DMS114 treated with DMSO at 0.1 percent for 48 hours (cell line): ENCODE results near the gene ADAMTS10.
"Not testable (repeated sequence)": the region's sequence is repeated elsewhere in the genome, so short reads cannot be mapped to it uniquely, and the experiment has no call there.

Experiments used
- DNase-seq: peaks from one replicate; lab custom pipeline; 2025; ENCODE audit not compliant: unreplicated experiment; lab: John Stamatoyannopoulos, UW

The ADAMTS10 gene

DNA sequence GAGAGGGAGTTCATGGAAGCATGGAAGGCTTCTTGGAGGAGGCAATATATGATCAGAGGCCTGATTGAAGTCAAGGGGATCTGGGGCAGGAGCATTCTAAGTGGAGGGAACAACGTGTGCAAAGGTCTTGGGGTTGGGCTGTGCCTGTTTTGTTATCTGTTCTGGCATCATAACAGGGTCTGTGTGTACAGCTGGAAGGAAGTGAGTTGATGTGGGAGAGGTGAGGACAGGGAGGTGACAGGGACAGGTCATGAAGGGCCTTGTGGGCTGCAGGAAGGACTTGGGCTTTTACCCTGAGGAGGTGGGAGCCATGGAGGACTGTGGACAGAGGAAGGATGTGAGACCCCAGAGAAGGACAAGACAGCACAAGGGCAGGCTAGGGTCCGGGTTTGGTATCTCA, 18.7 kb upstream of the ADAMTS10 start:
- DNase-seq: no peak

DNA sequence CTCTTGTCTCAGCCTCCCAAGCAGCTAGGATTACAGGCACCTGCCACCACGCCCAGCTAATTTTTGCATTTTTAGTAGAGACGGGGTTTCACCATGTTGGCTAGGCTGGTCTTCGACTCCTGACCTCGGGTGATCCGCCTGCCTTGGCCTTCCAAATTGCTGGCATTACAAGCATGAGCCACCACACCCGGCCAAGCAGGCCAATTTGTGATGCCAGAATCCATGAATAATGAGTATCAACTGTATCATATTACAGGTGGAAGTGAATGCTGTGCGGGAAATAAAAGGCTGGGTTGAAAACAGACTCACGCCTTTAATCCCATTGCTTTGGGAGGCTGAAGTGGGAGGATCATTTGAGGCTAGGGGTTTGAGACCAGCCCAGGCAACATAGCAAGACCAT, 16.3 kb upstream of the ADAMTS10 start:
- DNase-seq: no peak

DNA sequence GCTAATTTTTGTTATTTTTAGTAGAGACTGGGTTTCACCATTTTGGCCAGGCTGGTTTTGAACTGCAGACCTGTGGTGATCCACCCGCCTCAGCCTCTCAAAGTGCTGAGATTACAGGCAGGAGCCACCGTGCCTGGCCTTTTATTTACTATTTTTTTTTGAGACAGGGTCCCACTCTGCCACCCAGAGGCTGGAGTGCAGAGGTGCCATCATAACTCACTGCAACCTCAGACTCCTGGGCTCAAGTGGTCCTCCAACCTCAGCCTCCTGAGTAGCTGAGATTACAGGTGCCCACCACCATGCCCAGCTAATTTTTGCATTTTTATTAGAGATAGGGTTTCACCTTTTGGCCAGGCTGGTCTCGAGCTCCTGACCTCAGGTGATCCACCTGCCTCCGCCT, 12.4 kb upstream of the ADAMTS10 start:
- not testable (repeated sequence) for DNase-seq

DNA sequence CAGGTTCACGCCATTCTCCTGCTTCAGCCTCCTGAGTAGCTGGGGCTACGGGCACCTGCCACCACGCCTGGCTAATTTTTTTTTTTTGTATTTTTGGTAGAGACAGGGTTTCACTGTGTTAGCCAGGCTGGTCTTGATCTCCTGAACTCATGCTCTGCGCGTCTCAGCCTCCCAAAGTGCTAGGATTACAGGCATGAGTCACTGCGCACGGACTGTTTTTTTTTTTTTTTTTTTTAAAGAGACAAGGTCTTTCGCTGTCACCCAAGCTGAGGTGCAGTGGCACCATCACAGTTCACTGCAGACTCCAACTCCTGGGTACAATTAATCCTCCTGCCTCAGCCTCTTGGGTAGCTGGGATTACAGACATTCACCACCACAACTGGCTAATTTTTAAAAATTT, 8.2 kb upstream of the ADAMTS10 start:
- DNase-seq: no peak

DNA sequence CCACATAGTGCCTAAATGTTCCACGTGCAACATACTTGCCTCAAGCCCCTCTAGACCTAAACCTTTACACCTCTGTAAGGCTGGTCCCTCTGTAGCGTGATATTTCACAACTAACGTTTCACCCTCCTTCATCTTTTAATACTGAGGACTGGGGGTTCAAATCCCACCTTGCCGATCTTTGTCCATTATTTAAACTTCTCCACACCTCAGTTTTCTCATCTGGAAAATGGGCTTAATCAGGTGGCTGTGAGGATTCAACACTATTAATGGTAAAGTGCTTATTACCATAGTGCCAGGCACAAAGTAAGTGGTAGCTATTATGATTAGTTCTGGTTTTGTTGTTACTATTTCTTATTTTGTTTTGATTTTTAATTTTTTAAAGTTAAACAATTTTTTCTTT, 7.5 kb upstream of the ADAMTS10 start:
- DNase-seq: no peak

DNA sequence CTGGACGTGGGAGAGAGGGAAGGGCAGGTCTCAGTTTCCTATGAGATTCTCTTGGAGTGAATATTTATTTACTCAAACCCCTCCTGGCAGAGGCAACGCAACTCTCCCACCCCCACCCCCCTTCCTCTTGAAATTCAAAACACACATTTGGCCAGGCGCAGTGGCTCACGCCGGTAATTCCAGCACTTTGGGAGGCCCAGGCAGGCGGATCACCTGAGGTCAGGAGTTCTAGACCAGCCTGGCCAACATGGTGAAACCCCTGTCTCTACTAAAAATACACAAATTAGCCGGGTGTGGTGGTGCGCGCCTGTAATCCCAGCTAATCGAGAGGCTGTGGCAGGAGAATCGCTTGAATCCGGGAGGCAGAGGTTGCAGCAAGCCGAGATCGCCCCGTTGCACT, 6.8 kb upstream of the ADAMTS10 start:
- DNase-seq: not testable (repeated sequence)

DNA sequence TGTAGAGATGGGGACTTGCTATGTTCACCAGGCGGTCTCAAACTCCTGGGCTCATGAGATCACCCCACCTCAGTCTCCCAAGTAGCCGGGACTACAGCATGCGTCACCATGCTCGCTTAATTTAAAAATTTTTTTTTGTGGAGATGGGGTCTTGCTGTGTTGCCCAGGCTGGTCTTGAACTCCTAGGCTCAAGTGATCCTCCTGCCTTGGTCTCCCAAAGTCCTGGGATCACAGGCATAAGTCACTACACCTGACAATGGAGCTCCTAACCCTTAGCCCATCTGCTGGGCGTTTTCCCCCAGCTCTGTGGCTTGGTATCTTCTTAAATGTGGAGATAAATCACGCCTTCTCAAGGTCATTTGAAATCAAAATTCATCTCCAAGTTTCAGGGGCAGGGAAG, 6.3 kb upstream of the ADAMTS10 start:
- DNase-seq: no peak

DNA sequence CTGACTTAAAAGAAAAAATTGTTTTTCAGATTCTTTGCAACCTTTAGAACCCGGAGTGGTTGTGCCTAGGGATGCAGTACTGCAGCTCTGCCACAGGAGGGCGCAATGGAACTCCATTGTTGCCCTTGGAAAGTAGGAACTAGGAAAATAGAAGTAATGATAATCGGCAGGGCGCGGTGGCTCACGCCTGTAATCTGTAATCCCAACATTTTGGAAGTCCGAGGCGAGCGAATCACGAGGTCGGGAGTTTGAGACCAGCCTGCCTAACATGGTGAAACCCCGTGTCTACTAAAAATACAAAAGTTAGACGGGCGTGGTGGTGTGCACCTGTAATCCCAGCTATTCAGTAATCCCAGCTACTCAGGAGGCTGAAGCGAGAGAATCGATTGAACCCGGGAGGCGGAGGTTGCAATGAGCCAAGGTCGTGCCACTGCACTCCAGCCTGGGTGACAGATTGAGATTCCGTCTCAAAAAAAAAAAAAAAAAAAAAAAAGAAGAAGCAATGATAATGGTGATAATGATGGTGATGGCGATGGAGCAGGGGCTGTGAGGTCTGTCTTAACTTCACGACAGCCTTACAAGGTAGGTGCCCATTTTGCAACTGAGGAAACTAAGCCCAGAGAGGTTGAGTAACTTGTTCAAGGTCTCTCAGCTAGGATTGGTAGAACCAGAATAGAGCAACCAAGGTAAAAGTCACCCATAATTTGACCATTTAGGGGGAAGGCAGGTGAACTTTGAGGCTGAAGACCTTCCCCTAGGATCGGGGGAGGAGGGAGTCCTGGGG, 5.5 kb upstream of the ADAMTS10 start:
- peak; percentile 22 for DNase-seq

DNA sequence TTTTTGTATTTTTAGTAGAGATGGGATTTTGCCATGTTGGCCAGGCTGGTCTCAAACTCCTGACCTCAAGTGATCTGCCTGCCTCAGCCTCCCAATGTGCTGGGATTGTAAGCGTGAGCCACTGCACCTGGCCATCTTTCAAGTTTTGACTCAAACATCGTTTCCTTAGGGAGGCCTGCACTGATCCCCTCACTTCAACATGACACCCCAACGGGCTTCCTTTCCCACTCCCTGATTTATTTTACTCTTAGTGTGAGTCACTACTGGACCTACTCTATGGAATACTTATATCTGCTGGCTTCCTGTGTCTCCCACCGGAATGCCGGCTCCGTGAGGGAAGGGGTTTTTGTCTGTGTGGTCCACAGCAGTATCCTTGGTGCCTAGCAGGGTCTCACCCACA, 4.5 kb upstream of the ADAMTS10 start:
- no peak for DNase-seq

DNA sequence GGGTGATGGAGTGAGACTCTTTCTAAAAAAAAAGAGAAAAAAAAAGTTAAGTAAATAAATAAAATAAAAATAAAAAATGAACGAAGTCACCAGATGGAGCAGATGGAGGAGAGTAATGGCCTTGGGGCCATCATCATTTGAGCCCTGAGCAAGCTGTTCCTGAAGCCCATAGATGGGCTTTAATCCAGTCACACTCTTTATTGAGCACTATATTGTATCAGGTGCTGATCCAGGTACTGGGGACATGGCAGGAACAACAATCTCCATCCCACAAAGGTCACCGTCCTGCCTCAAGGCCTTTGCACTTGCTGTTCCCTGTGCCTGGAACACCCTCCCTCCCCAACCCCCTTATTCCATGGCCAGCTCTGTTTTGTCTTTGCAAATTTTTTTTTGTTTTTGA, 3.9 kb upstream of the ADAMTS10 start:
- DNase-seq: no peak

DNA sequence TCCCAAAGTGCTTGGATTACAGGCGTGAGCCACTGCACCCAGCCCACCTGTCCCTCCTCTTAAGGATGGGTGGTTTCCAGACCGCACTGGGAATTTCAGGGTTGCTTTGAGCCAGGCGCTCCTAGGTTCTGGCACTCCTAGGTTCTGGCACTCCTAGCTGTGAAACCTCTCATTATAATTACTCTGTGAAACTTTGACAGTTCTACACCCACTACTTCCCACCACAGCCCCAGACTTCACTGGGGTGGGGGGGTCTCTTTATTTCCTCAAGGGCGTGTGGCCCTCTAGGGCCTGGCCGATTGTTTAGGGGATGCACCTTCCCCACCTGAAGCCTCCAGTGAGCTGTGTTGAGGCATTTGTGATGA, 2.3 kb upstream of the ADAMTS10 start:
- DNase-seq: no peak

DNA sequence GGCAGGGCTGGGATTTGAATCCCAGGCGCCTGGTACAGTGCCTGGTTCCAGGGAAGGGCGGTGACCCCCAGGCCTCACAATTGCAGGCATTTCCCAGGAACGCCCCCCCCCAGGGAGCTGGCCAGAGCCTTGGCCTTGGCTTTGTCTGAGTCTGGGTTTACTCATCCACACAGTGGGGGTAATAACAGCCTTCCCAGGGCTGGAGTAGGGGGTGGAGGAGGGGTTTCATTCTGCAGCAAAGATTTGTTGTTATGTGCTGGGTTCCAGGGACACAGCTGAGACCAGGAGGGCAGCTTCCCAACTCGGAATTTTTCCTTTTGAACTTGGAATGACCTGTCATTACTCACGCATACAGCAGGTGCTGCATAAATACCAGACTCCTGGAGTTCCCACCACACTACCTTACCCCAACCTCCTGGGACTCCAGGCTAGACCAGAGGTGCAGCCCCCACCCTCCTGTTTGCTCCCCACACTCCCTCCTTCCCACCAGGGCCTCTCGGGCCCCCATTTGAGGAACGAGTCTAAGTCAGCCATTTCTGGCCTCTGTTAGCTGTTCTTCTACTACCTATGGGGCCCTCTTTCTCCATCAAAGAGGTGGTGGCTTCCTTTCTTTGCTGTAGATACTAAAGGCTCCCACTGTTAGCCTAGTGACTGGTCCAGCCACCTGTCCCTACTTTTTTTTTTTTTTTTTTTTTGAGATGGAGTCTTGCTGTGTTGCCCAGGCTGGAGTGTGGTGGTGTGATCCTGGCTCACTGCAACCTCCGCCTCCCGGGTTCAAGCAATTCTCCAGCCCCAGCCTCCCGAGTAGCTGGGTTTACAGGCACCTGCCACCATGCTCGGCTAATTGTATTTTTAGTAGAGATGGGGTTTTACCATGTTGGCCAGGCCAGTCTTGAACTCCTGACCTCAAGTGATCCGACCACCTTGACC, 1.6 kb upstream of the ADAMTS10 start:
- no peak for DNase-seq

DNA sequence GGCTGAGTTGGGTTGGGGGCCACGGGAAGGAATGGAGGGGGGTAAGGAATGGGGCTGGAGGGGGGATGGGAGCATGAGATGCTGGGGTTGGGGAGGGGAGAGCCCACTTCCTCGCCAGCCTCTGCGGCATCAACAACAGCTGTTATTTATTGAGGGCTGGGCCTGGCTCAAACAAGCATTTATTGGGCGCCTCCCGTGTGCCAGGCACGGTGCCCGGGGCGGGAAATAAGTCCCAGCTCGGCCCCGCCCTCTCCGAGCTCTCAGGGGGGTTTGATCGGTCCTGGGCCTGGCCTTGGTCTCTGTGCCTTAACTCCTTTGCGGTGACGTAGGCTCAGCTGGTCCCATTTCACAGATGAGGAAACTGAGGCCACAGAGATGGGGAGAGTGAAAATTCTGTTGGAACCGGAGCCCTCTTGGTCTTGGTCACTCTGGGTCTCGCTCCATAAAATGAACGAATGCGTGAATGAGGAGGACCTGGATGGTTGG, 919 bp upstream of the ADAMTS10 start:
- DNase-seq: no peak

DNA sequence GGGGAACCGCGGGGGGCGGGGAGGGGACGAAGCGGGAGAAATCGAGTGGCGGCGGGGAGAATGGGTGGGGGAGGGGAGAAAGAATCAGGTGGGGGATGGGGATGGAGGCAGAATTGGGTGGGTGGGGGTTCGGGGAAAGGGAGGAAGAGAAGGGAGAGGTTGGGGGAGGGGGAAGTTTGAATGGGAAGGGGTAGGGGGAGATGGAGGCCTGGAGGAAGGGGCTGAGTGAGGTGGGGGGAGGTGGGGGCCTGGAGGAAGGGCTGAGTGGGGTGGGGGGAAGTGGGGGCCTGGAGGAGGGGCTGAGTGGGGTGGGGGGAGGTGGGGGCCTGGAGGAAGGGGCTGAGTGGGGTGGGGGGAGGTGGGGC, 403 bp upstream of the ADAMTS10 start:
- no peak for DNase-seq

DNA sequence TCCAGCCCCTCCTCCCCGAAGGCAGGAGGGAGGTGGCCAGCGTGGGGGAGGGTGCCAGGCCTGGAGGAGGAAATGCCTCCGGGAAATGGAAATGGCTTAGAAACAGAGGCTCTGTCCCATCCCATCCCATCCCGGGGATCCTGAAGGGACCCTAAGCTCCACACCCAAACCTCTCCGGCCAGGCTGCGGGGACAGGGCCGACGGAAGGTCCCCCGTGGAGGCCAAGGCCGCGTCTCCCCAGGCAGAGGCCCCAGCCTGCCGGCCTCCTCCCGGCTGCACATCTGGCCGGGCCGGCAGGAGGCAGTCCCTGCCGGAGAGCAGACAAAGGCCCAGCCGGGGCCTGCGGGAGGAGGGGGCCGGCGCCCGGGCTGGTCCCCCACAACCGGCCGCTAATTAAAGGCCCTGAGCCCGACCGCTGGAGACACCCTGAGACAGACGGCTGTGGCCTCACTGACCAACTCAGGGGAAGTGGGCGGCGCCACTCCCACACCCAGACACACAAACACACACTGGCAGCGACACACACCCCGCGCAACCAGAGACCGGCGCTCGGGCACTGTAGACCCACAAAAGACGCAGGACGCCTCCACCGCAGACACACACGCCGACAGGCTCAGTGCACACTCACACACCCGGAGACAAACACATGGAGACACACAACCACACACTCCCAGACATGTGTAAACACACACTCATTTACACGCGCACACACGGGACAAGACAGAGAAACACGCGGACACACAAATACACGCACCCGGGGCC, 1.1 kb downstream of the ADAMTS10 start:
- DNase-seq: no peak

DNA sequence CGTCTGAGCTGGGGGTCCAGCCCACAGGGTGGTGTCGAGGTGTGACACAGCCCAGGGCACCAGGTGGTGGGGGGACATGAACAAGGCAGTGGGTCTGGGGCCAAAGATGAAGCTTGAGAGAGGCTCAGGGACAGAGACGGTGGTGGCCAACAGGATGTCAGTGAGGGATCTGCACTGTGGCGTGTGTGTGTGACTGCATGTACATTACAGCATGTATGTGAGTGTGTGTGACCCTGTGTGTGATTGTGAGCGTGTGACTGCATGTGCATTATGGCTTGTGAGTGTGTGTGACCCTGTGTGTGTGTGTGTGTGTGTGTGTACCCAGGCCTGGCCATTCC, 1.6 kb downstream of the ADAMTS10 start:
- no peak for DNase-seq

DNA sequence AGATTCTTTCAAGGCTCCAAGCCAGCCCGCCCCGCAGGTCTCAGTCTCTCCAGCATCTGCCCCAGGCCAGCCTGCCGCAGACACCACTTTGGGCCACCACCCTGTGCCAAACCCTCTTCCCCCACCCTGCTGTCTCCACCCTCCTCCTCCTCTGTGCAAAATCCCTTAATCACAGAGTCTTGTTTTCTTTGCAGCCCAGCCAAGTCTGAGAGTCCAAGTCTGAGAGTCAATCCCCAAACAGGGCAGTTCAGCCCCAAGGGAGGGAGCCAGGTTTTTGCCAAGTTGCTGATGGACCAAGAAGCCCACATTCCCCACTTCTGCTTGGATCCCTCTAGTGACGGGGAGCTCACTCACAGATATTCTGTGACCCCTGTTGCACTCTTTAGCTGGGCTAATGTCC, 3.1 kb downstream of the ADAMTS10 start:
- no peak for DNase-seq

DNA sequence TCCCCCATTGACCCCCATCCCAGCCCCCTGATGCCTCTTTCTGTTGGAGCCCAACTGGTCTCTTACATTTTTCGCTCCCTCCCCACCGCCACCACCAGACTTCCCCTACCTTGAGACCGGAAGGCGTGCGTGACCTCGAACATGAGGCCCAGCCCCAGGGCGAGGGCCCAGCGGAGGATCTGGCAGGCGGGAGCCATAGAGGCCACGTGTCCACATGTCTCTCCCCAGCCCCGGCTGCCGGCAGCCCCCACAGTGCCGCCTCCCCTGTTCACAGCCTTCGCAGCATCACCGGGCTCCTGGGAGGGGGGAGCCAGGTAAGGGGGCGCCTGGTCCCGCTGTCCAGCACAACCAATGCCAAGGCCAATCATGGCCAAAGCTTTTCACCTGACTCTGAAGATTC, 5.0 kb downstream of the ADAMTS10 start:
- DNase-seq: no peak

DNA sequence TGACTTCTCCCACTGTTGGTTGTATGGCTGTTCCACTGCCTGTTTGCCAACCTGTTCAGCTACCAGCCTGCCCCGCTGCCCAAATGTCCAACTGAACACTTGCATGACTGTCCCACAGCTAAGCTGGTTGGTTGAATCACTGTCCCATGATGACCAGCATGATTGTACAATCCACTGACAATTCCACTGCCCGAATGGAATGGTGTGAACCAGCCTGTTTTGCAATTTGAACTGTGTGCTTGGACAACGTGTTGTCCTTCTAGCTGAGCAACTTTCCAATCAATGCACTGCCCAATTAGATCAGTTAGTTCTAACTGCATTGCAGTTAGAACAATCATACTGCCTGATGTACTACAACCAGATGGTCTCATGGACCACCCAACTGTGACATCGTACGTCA, 8.7 kb downstream of the ADAMTS10 start:
- no peak for DNase-seq

DNA sequence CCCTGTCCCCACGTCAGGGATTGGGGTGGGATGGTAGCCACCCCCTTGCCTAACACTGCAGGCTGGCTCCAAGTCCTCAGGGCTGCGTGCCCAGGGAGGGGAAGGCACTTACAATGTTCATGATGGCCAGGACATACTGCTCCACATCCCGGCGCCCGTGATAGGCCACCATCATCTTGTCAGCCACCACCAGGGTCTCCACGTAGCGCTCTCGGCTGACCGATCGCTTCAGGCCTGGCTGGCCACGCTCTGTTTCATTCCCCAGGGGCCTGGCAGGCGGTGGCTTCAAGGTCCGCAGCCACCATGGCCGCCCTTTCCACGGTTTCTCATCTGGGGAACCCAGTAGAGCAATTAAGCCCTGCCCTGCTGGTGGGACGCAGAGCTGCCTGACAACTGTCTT, 9.7 kb downstream of the ADAMTS10 start:
- DNase-seq: no peak

DNA sequence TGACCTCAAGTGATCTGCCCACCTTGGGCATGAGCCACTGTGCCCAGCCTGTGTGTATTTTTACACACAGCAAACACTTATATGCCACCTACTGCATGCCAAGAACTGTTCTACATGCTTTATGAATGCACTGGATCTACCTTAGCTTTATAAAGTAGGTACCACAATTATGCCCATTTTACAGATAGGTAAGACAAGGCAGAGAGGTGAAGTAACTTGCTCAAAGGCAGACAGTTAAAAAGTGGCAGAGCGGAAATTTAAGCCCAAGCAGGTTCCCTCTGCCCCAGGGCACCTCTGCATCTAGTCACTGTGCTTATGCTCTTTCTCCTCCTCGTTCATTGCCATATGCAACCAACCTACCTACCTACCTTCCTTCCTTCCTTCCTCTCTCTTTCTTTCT, 10.5 kb downstream of the ADAMTS10 start:
- no peak for DNase-seq

DNA sequence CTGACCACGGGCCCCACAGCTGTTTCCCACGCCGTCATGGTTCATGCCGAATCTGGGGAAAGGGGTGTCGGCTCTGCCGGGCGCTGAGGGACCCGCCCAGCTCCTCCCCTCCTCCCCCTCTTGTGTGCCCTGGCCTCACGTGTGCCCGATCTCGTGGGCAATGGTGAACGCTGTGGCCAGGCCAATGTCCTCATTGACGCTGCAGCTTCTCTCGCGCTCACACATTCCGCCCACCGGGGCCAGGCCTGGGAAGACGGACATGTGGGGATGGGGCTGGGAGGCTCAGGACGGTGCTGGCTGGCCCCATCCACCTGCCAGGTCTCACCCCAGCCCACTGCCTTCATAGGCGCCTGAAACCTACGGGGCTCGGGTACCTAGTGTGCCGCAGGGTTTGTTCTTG, 14.3 kb downstream of the ADAMTS10 start:
- DNase-seq: no peak
